OCI-LY3 (cell line): ENCODE data around the gene SCN1B.

Source experiments
- H2AFZ ChIP-seq: fragments of 200-600, 300-600 bp; shearing (Covaris generic); 2 replicates; pipeline ENCODE4 v1.6.0; 2014; ENCODE audit warnings: antibody characterized with exemption, low read depth, low read length
- H3K27ac ChIP-seq: fragments of 200-600, 300-600 bp; sonication (generic); 2 replicates; pipeline ENCODE4 v1.5.1; 2014; ENCODE audit warnings: mild to moderate bottlenecking, low read length, moderate library complexity, mixed read lengths
- H3K27me3 ChIP-seq: fragments of 200-600, 300-600 bp; sonication (generic); 2 replicates; pipeline ENCODE4 v1.6.1; 2014; ENCODE audit warnings: low read depth, low read length, mixed read lengths
- H3K36me3 ChIP-seq: fragments of 200-600, 300-600 bp; sonication (generic); replicated peaks from 2 replicates; pipeline ENCODE3; 2014; ENCODE audit warnings: low read depth, low read length, mixed read lengths
- H3K4me1 ChIP-seq: fragments of 300-600, 200-600 bp; sonication (generic); 2 replicates; pipeline ENCODE4 v1.6.1; 2014; ENCODE audit warnings: low read length, mixed read lengths
- H3K4me2 ChIP-seq: fragments of 200-600, 300-600 bp; sonication (generic); 2 replicates; pipeline ENCODE4 v1.6.1; 2014; ENCODE audit warnings: low read length, mixed read lengths
- H3K4me3 ChIP-seq: fragments of 300-600, 200-600 bp; sonication (generic); 2 replicates; pipeline ENCODE4 v1.5.1; 2014; ENCODE audit warnings: antibody characterized with exemption, mild to moderate bottlenecking, low read length, moderate library complexity
- H3K79me2 ChIP-seq: fragments of 300-600, 200-600 bp; shearing (Covaris generic); 2 replicates; pipeline ENCODE4 v1.6.1; 2014; ENCODE audit warnings: mild to moderate bottlenecking, low read length, mixed read lengths
- H3K9ac ChIP-seq: fragments of 300-600, 200-600 bp; shearing (Covaris generic); 2 replicates; pipeline ENCODE4 v1.6.0; 2014; ENCODE audit warnings: mild to moderate bottlenecking, low read length, moderate library complexity
- H3K9me3 ChIP-seq: fragments of 200-600, 300-600 bp; shearing (Covaris generic); 2 replicates; pipeline ENCODE4 v1.6.1; 2014; ENCODE audit warnings: low read length, mixed read lengths; ENCODE audit not compliant: insufficient read depth
- H4K20me1 ChIP-seq: fragments of 200-600, 300-600 bp; sonication (generic); 2 replicates; pipeline ENCODE4 v1.6.1; 2016; ENCODE audit warnings: low read length, mixed read lengths; ENCODE audit not compliant: insufficient read depth
- EZH2phosphoT487 ChIP-seq: fragments of 200-600 bp; shearing (Covaris generic); IDR thresholded peaks from 2 replicates; pipeline ENCODE4 v1.6.1; 2018; ENCODE audit warnings: antibody characterized with exemption, mixed run types, low read depth
- TF ChIP-seq, protein P1 (sequence below): fragments of 200-600, 300-600 bp; sonication (generic); IDR thresholded peaks from 2 replicates; pipeline ENCODE4 v1.5.1; 2014; ENCODE audit warnings: antibody characterized with exemption, low read length, low read depth

SCN1B gene

DNA sequence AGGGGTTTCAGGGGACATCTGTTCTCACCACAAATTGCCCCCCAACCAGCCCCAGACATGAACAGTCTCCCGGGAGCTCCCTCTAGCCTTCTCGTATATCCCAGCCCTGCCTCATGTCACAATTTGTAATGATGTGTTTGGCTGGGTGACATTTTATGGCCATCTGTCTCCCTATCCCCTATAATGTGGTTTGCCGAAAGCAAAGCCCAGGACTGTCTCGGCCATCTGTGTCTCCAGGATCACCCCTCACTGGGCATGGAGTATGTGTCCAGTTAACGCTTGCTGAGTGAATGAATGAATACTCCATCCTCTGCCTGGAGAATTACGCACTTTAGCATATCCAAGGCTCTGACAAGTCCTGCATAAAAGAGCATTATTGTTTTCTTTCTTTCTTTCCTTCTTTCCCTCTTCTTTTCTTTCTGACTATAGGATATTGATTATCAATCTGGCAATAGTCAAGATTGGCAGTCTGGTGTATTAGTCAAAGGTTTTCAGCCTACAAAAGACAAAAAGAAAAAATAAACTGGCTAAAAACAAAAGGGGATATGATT is 26.3 kb downstream of the SCN1B start:
- Histone ChIP-seq H3K27ac (no peak overlapping the region), H3K27me3 (peaks cover 27% of the 10 kb centered on the region), H3K4me2 (no peak overlapping the region), H3K9ac (no peak overlapping the region), H3K4me3 (no peak overlapping the region), H3K79me2 (no peaks in the 10 kb centered on the region), H4K20me1 (no peaks in the 10 kb centered on the region), H2AFZ (no peak overlapping the region), H3K36me3 (no peaks in the 10 kb centered on the region), H3K9me3 (no peaks in the 10 kb centered on the region), H3K4me1 (no peaks in the 10 kb centered on the region)
- TF ChIP-seq EZH2phosphoT487, result no peak
- TF ChIP-seq, protein P1, sequence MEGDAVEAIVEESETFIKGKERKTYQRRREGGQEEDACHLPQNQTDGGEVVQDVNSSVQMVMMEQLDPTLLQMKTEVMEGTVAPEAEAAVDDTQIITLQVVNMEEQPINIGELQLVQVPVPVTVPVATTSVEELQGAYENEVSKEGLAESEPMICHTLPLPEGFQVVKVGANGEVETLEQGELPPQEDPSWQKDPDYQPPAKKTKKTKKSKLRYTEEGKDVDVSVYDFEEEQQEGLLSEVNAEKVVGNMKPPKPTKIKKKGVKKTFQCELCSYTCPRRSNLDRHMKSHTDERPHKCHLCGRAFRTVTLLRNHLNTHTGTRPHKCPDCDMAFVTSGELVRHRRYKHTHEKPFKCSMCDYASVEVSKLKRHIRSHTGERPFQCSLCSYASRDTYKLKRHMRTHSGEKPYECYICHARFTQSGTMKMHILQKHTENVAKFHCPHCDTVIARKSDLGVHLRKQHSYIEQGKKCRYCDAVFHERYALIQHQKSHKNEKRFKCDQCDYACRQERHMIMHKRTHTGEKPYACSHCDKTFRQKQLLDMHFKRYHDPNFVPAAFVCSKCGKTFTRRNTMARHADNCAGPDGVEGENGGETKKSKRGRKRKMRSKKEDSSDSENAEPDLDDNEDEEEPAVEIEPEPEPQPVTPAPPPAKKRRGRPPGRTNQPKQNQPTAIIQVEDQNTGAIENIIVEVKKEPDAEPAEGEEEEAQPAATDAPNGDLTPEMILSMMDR, result no peak

DNA sequence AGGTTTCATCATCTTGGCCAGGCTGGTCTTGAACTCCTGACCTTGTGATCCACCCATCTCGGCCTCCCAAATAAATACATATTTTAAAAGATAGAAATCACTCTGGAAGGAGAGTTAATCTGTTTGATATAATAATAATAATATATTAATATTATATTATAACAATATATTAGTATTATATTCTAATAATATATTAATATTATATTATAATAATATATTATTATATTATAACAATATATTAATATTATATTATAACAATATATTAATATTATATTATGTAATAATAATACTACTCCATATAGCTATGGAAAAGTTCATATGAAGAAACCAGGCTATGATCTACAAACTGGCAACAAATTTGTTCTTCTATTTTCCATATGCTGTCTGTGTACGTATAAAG is 28.1 kb downstream of the SCN1B start:
- Histone ChIP-seq H3K36me3 (no peaks in the 10 kb centered on the region), H3K9me3 (no peaks in the 10 kb centered on the region), H3K4me3 (no peak overlapping the region), H4K20me1 (no peaks in the 10 kb centered on the region), H3K27ac (no peak overlapping the region), H3K9ac (no peak overlapping the region), H3K27me3 (peaks cover 33% of the 10 kb centered on the region), H3K4me2 (no peak overlapping the region), H3K79me2 (no peaks in the 10 kb centered on the region), H3K4me1 (no peaks in the 10 kb centered on the region), H2AFZ (no peak overlapping the region)
- TF ChIP-seq EZH2phosphoT487, result no peak
- TF ChIP-seq, protein P1, result no peak

DNA sequence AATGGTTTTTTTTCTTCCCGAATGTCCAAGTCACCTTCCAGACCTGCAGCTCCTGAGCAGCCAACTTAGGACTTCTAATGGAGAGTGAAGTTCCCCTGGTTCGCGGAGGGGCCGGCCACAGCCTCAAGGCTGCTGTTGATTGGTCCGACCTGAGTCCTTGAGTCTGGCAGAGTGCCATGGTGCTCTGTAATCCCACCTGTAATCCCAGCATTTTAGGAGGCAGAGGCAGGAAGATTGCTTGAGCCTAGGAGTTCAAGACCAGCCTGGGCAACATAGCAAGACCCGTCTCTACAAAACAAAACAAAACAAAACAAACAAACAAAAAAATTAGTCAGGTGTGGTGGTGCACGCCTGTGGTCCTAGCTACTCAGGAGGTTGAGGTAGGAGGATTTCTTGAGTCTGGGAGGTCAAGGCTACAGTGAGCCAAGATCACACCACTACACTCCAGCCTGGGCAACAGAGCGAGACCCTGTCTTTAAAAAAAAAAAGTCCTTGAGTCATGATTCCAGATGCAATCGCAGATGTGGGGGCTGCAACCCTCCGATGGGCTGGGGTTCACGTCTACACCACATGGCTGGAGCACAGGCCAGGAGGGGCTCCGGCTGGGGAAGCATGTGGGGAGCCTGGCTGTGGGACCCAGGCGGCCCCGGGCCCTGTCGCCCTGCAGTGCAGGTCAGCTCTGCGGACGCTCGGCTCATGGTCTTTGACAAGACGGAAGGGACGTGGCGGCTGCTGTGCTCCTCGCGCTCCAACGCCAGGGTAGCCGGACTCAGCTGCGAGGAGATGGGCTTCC is 28.9 kb downstream of the SCN1B start:
- no peak overlapping the region for H3K4me3 ChIP-seq
- peaks cover 39% of the 10 kb centered on the region for H3K27me3 ChIP-seq
- H3K79me2 ChIP-seq, result no peaks in the 10 kb centered on the region
- no peak overlapping the region for H3K9ac ChIP-seq
- H3K27ac ChIP-seq, result no peak overlapping the region
- H3K4me2 ChIP-seq, result no peak overlapping the region
- H2AFZ ChIP-seq, result no peak overlapping the region
- H3K4me1 ChIP-seq, result no peaks in the 10 kb centered on the region
- no peaks in the 10 kb centered on the region for H4K20me1 ChIP-seq
- H3K36me3 ChIP-seq, result no peaks in the 10 kb centered on the region
- no peak for TF ChIP-seq EZH2phosphoT487
- TF ChIP-seq, protein P1, result no peak
- H3K9me3 ChIP-seq, result no peaks in the 10 kb centered on the region

DNA sequence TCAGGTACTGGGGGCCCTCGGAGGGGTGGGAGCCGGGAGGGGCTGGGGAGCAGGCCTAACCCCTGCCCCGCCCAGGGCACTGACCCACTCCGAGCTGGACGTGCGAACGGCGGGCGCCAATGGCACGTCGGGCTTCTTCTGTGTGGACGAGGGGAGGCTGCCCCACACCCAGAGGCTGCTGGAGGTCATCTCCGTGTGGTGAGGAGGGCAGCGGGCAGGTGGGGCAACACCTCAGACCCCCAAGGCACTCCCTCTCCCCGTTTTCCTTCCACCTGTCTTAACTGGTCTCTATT is 29.5 kb downstream of the SCN1B start:
- Histone ChIP-seq H3K9ac (no peak overlapping the region), H3K27me3 (peaks cover 34% of the 10 kb centered on the region), H3K4me2 (no peak overlapping the region), H3K9me3 (no peaks in the 10 kb centered on the region), H3K36me3 (no peaks in the 10 kb centered on the region), H3K4me1 (no peaks in the 10 kb centered on the region), H2AFZ (no peak overlapping the region), H3K4me3 (no peak overlapping the region), H4K20me1 (no peaks in the 10 kb centered on the region), H3K27ac (no peak overlapping the region), H3K79me2 (no peaks in the 10 kb centered on the region)
- TF ChIP-seq EZH2phosphoT487, result no peak
- TF ChIP-seq, protein P1, result no peak
